H1 (cell line): Measurements from ENCODE around the gene DEAF1. TPM values are rescaled to one million over a fixed set of nuclear protein-coding genes. Genes with fewer than 3 reads are reported as not detected.

ENCODE experiments used
- CTCF ChIA-PET: fragments of 300-600 bp; sonication (Branson Sonifier 250); formaldehyde crosslinking; loops from one replicate; lab custom pipeline; 2021; ENCODE audit not compliant: partially characterized antibody; lab: Charles Lee
- POLR2A ChIA-PET: fragments of 300-600 bp; sonication (Branson Sonifier 250); formaldehyde crosslinking; loops from one replicate; lab custom pipeline; 2021; ENCODE audit warnings: inconsistent platforms; ENCODE audit not compliant: partially characterized antibody; lab: Charles Lee
- DNase-seq, 2 experiments: peaks; one replicate each; pipeline versions ENCODE4 v3.0.0 to v3.0.0-alpha.2; 2010 to 2022; ENCODE audit warnings: low spot score in 2 of 2, low read depth in 1 of 2, mixed read lengths in 1 of 2
- FAIRE-seq: peaks from 2 replicates; lab custom pipeline; 2011; peaks lifted over from hg19 to GRCh38; lab: Jason Lieb, UNC
- H2AFZ ChIP-seq: 2 replicates; pipeline ENCODE4 v1.8.1; 2012; ENCODE audit warnings: low read length, inconsistent platforms
- H2AK5ac ChIP-seq: 2 replicates; pipeline ENCODE4 v1.6.1; 2013; ENCODE audit warnings: low read depth, low read length
- H2BK120ac ChIP-seq: replicated peaks from 2 replicates; pipeline ENCODE3; 2013; ENCODE audit warnings: low read depth, low read length, inconsistent platforms
- H2BK12ac ChIP-seq: 2 replicates; pipeline ENCODE4 v1.6.1; 2013; ENCODE audit warnings: low read depth, low read length
- H2BK15ac ChIP-seq: 2 replicates; pipeline ENCODE4 v1.6.1; 2013; ENCODE audit warnings: low read length
- H2BK20ac ChIP-seq: 2 replicates; pipeline ENCODE4 v1.6.1; 2013; ENCODE audit warnings: low read length
- H2BK5ac ChIP-seq: 2 replicates; pipeline ENCODE4 v1.6.1; 2013; ENCODE audit warnings: low read depth, low read length
- H3K14ac ChIP-seq: 2 replicates; pipeline ENCODE4 v1.6.1; 2013; ENCODE audit warnings: inconsistent platforms; ENCODE audit not compliant: insufficient read length
- H3K18ac ChIP-seq: 2 replicates; pipeline ENCODE4 v1.6.1; 2013; ENCODE audit warnings: low read length; ENCODE audit errors: extremely low read depth
- H3K23ac ChIP-seq: 2 replicates; pipeline ENCODE4 v1.6.1; 2013; ENCODE audit warnings: inconsistent platforms; ENCODE audit not compliant: insufficient read length
- H3K23me2 ChIP-seq: 2 replicates; pipeline ENCODE4 v1.6.1; 2013; ENCODE audit warnings: low read depth, low read length
- H3K27ac ChIP-seq: 2 replicates; pipeline ENCODE4 v1.6.1; 2011; ENCODE audit warnings: low read depth, low read length, inconsistent platforms
- H3K27me3 ChIP-seq, 4 experiments: replicated peaks in 1 of 4; 1 replicate in 1 of 4; 2 replicates in 3 of 4; pipeline versions ENCODE4 v1.6.1 to v1.8.1; 2011 to 2013; ENCODE audit warnings: low read length in 3 of 4, mild to moderate bottlenecking in 3 of 4, inconsistent platforms in 2 of 4, mixed read lengths in 2 of 4, moderate library complexity in 1 of 4; ENCODE audit not compliant: control insufficient read depth in 3 of 4, insufficient read depth in 3 of 4; ENCODE audit errors: extremely low read depth in 1 of 4
- H3K36me3 ChIP-seq, 4 experiments: 2 replicates each; pipeline versions ENCODE4 v1.6.1 to v1.8.1; 2011 to 2013; ENCODE audit warnings: mild to moderate bottlenecking in 4 of 4, low read length in 3 of 4, moderate library complexity in 2 of 4, control low read depth in 1 of 4, inconsistent platforms in 1 of 4; ENCODE audit not compliant: insufficient read depth in 4 of 4, control insufficient read depth in 2 of 4
- H3K4ac ChIP-seq: replicated peaks from 2 replicates; pipeline ENCODE3; 2013; ENCODE audit warnings: low read length, low read depth, mixed read lengths, inconsistent platforms; ENCODE audit not compliant: insufficient read length
- H3K4me1 ChIP-seq, 4 experiments: replicated peaks in 1 of 4; 1 replicate in 1 of 4; 2 replicates in 3 of 4; pipeline versions ENCODE4 v1.6.1 to v1.8.1; 2011 to 2013; ENCODE audit warnings: low read length in 3 of 4, inconsistent platforms in 2 of 4, mixed read lengths in 1 of 4; ENCODE audit not compliant: insufficient read depth in 4 of 4, control insufficient read depth in 3 of 4
- H3K4me2 ChIP-seq, 2 experiments: 2 replicates each; pipeline versions ENCODE4 v1.6.1 to v1.8.1; 2011 to 2013; ENCODE audit warnings: low read depth in 2 of 2, low read length in 2 of 2, control low read depth in 1 of 2, inconsistent platforms in 1 of 2, mild to moderate bottlenecking in 1 of 2; ENCODE audit not compliant: insufficient read depth in 1 of 2
- H3K4me3 ChIP-seq, 4 experiments: fragments of 200-600, 300-600 bp in 1 of 4; sonication (generic), shearing (Covaris generic), sonication (Bioruptor Twin) in 1 of 4; 2 replicates each; pipeline versions ENCODE4 v1.5.1 to v1.8.1; 2011 to 2016; ENCODE audit warnings: low read length in 4 of 4, low read depth in 3 of 4, control low read depth in 2 of 4, inconsistent platforms in 2 of 4, mild to moderate bottlenecking in 2 of 4, mixed read lengths in 1 of 4, moderate library complexity in 1 of 4; ENCODE audit not compliant: insufficient read depth in 2 of 4; ENCODE audit errors: extremely low read depth in 1 of 4
- H3K56ac ChIP-seq: replicated peaks from 2 replicates; pipeline ENCODE3; 2013; ENCODE audit warnings: low read depth, mild to moderate bottlenecking, mixed read lengths, low read length, inconsistent platforms; ENCODE audit not compliant: insufficient read length
- H3K79me1 ChIP-seq: 2 replicates; pipeline ENCODE4 v1.6.1; 2013; ENCODE audit warnings: low read depth, low read length, control low read depth
- H3K79me2 ChIP-seq, 2 experiments: 2 replicates each; pipeline versions ENCODE4 v1.6.1 to v1.8.1; 2012 to 2013; ENCODE audit warnings: low read length in 2 of 2, mild to moderate bottlenecking in 2 of 2, inconsistent platforms in 1 of 2; ENCODE audit not compliant: insufficient read depth in 2 of 2, control insufficient read depth in 1 of 2
- H3K9ac ChIP-seq, 4 experiments: replicated peaks in 1 of 4; 1 replicate in 1 of 4; 2 replicates in 3 of 4; pipeline versions ENCODE4 v1.6.1 to v1.8.1; 2011 to 2013; ENCODE audit warnings: low read depth in 3 of 4, low read length in 3 of 4, control low read depth in 2 of 4, mild to moderate bottlenecking in 2 of 4, moderate library complexity in 2 of 4, inconsistent platforms in 1 of 4; ENCODE audit errors: extremely low read depth in 1 of 4
- H3K9me3 ChIP-seq, 2 experiments: 2 replicates each; pipeline versions ENCODE4 v1.6.1 to v1.8.1; 2012 to 2013; ENCODE audit warnings: mild to moderate bottlenecking in 2 of 2, moderate library complexity in 2 of 2, control low read depth in 1 of 2, inconsistent platforms in 1 of 2, low read depth in 1 of 2, low read length in 1 of 2, mixed read lengths in 1 of 2; ENCODE audit not compliant: insufficient read depth in 2 of 2
- H4K20me1 ChIP-seq, 2 experiments: replicated peaks in 1 of 2; 2 replicates each; pipeline versions ENCODE3 to v1.8.1; 2011 to 2013; ENCODE audit warnings: inconsistent platforms in 2 of 2, low read length in 2 of 2, mild to moderate bottlenecking in 1 of 2; ENCODE audit not compliant: insufficient read depth in 2 of 2, control insufficient read depth in 1 of 2
- H4K5ac ChIP-seq: 2 replicates; pipeline ENCODE4 v1.6.1; 2013; ENCODE audit warnings: low read length, low read depth, mixed read lengths, inconsistent platforms; ENCODE audit not compliant: insufficient read length
- H4K8ac ChIP-seq: 2 replicates; pipeline ENCODE4 v1.8.0; 2013; ENCODE audit warnings: mild to moderate bottlenecking, moderate library complexity, low read length, inconsistent platforms; ENCODE audit not compliant: insufficient read depth; ENCODE audit errors: extremely low read depth
- H4K91ac ChIP-seq: replicated peaks from 2 replicates; pipeline ENCODE3; 2013; ENCODE audit warnings: low read length, mixed read lengths, inconsistent platforms; ENCODE audit not compliant: insufficient read length
- ASH2L ChIP-seq: fragments of 200-600, 300-600 bp; sonication (generic); IDR thresholded peaks from one replicate; pipeline ENCODE4 v1.7.1; 2017; ENCODE audit warnings: low read length
- BCL11A ChIP-seq, 2 experiments: IDR thresholded peaks; one replicate each; pipeline ENCODE4 v1.6.1; 2011; ENCODE audit warnings: low read depth in 2 of 2, low read length in 2 of 2, mild to moderate bottlenecking in 2 of 2
- CREB1 ChIP-seq: IDR thresholded peaks from 2 replicates; pipeline ENCODE4 v1.6.1; 2012; ENCODE audit warnings: inconsistent platforms
- GTF2F1 ChIP-seq: IDR thresholded peaks from 2 replicates; pipeline ENCODE4 v1.6.1; 2012; ENCODE audit warnings: low read depth, low read length, improper control_type of control experiment, borderline replicate concordance
- KDM1A ChIP-seq: fragments of 200-600, 300-600 bp; sonication (generic); IDR thresholded peaks from 2 replicates; pipeline ENCODE4 v1.7.1; 2016; ENCODE audit warnings: mild to moderate bottlenecking, low read length, borderline replicate concordance
- KDM4A ChIP-seq: IDR thresholded peaks from one replicate; pipeline ENCODE4 v1.7.1; 2012; ENCODE audit warnings: low read depth, mild to moderate bottlenecking, moderate library complexity, low read length, inconsistent platforms; ENCODE audit not compliant: severe bottlenecking
- RAD21 ChIP-seq, 2 experiments: IDR thresholded peaks in 1 of 2; conservative IDR thresholded peaks in 1 of 2; 2 replicates each; pipeline ENCODE4 v1.6.1; 2011; ENCODE audit warnings: low read depth in 2 of 2, low read length in 2 of 2, improper control_type of control experiment in 1 of 2, inconsistent platforms in 1 of 2, mild to moderate bottlenecking in 1 of 2, moderate library complexity in 1 of 2
- RBBP5 ChIP-seq: IDR thresholded peaks from 2 replicates; pipeline ENCODE4 v1.7.1; 2012; ENCODE audit warnings: low read depth, mild to moderate bottlenecking, inconsistent platforms, low read length, moderate library complexity, borderline replicate concordance
- SRF ChIP-seq: IDR thresholded peaks from 2 replicates; pipeline ENCODE4 v1.6.1; 2011; ENCODE audit warnings: mild to moderate bottlenecking, low read depth, low read length, moderate library complexity
- SUZ12 ChIP-seq: fragments of 200-600 bp; sonication (generic); IDR thresholded peaks from 2 replicates; pipeline ENCODE4 v1.6.1; 2012; ENCODE audit warnings: mild to moderate bottlenecking, inconsistent platforms, low read length, moderate library complexity, mixed read lengths
- TAF1 ChIP-seq: IDR thresholded peaks from 2 replicates; pipeline ENCODE4 v1.6.1; 2011; ENCODE audit warnings: mild to moderate bottlenecking, low read depth, low read length
- TBP ChIP-seq: IDR thresholded peaks from 2 replicates; pipeline ENCODE4 v1.6.1; 2011; ENCODE audit warnings: low read depth, low read length, improper control_type of control experiment
- WGBS, 2 experiments: shearing (Covaris generic) in 1 of 2; methylation state at CpG; one replicate each; pipeline versions ENCODE4 v1.1.6 to v1.1.7; 2013 to 2015; ENCODE audit warnings: low lambda C conversion rate in 2 of 2, mixed read lengths in 2 of 2, inconsistent platforms in 1 of 2, low coverage in 1 of 2, missing lambda C conversion rate in 1 of 2; ENCODE audit not compliant: insufficient replicate concordance in 2 of 2, insufficient coverage in 1 of 2, insufficient read length in 1 of 2; ENCODE audit errors: extremely low coverage in 1 of 2, missing lambda C conversion rate in 1 of 2; 5-methylcytosine and 5-hydroxymethylcytosine counted together
- polyA plus RNA-seq, 7 experiments: library from polyadenylated mRNA; depleted of rRNA in 3 of 7; stranded (reverse) in 5 of 7; unstranded in 2 of 7; fragments of >200 nt in 5 of 7; fragments of 200-250 nt in 2 of 7; gene quantifications; 1 replicate in 5 of 7; 2 replicates in 1 of 7; 4 replicates in 1 of 7; pipeline versions ENCODE4 v1.2.1 to v1.2.3, GENCODE V29; 2011 to 2013; ENCODE audit warnings: missing spikeins in 2 of 7, mixed read lengths in 2 of 7
- total RNA-seq: library from RNA; stranded (reverse); fragmentation: NEBNext Ultra II Directional; extraction: Animal tissue kit (Norgen Biotek cat#: 25700); gene quantifications from 2 replicates; pipeline ENCODE4 v1.2.1, GENCODE V29; 2021
- TF ChIP-seq, protein P1 (sequence below): IDR thresholded peaks from 2 replicates; pipeline ENCODE4 v1.6.1; 2011; ENCODE audit warnings: low read depth, mild to moderate bottlenecking, low read length; ENCODE audit not compliant: insufficient read depth

Gene DEAF1
- total and polyA plus RNA-seq, 2 of the 8 experiments (the other 6 are each of a cell fraction or from before 2014, with no cell fraction given) = 47.3 to 58.4 TPM

DNA sequence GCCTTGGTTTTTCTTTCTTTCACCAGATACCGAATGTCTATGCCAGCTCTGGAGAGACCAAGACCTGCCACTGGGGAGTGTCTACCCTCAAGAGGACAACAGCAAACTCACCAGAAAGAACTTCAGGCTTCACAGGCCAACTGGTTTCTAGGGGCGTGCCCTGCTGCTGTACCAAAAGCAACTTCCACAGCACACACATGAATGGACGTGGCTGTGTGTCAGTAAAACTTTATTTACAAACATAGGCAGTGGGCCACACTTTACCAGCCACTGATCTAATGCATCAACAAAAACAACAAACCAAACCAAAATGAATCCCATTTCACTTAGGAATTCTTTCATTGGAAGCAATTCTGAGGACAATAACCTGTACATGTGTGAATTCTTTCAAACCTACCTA, 16.7 kb downstream of the DEAF1 start:
- H3K4ac ChIP-seq = no peak overlapping the region
- H4K91ac ChIP-seq = no peak overlapping the region
- H3K27me3 ChIP-seq = no peaks in the 10 kb centered on the region
- ChIA-PET CTCF (interaction anchor here (1.0 kb wide), 2 partner anchors 23 to 50 kb away, joined by 3 read pairs; no protein-coding TSS in a partner anchor), POLR2A (interaction anchor here (0.6 kb wide), 1 partner anchor 23 kb away, joined by 3 read pairs; no protein-coding TSS in a partner anchor)
- H3K27ac ChIP-seq = no peak overlapping the region
- H2BK20ac ChIP-seq = no peak overlapping the region
- no peak overlapping the region for H3K14ac ChIP-seq
- H3K36me3 ChIP-seq = peaks cover 6 to 36% (median 21%) of the 10 kb centered on the region in 4 experiments
- H2AFZ ChIP-seq = no peak overlapping the region
- H3K23ac ChIP-seq = no peak overlapping the region
- H2BK5ac ChIP-seq = no peak overlapping the region
- H4K5ac ChIP-seq = no peak overlapping the region
- WGBS, 2 experiments = 95% methylated on average over 3 of the region's 3 CpGs; no CpG with 5 or more reads in 1 of the 2 experiments
- H4K20me1 ChIP-seq = peaks cover 0 to 4% of the 10 kb centered on the region in 2 experiments
- no peaks in the 10 kb centered on the region; the same call in 1 of the 2 replicates for H3K79me1 ChIP-seq
- no peak overlapping the region for H2BK15ac ChIP-seq
- H4K8ac ChIP-seq = no peak overlapping the region
- H3K18ac ChIP-seq = no peak overlapping the region
- no peaks in the 10 kb centered on the region for H3K79me2 ChIP-seq
- no peak overlapping the region for H3K9ac ChIP-seq
- H3K4me2 ChIP-seq = no peak overlapping the region
- no peak overlapping the region for H3K4me3 ChIP-seq
- no peak overlapping the region for H3K56ac ChIP-seq
- H3K9me3 ChIP-seq = no peaks in the 10 kb centered on the region
- no peak overlapping the region for H2BK120ac ChIP-seq
- DNase-seq (no peak), FAIRE-seq (no peak)
- no peaks in the 10 kb centered on the region; a peak in 1 of 7 replicates for H3K4me1 ChIP-seq
- H3K23me2 ChIP-seq = no peaks in the 10 kb centered on the region
- H2AK5ac ChIP-seq = no peak overlapping the region
- no peak overlapping the region for H2BK12ac ChIP-seq
- TF ChIP-seq TAF1 (no peak), CREB1 (no peak), KDM4A (no peak), RBBP5 (no peak), TBP (no peak), SRF (no peak), BCL11A (IDR thresholded peaks at IDR 0.05; ENCODE audit: low read depth in 2 of 2, low read length in 2 of 2) (no peak), ASH2L (no peak), GTF2F1 (no peak), SUZ12 (no peak), KDM1A (no peak), RAD21 (IDR thresholded peaks at IDR 0.05 in 1 of 2, conservative IDR thresholded peaks at IDR 0.05 in 1 of 2; ENCODE audit: low read depth in 2 of 2, low read length in 2 of 2) (no peak)
- TF ChIP-seq, protein P1, sequence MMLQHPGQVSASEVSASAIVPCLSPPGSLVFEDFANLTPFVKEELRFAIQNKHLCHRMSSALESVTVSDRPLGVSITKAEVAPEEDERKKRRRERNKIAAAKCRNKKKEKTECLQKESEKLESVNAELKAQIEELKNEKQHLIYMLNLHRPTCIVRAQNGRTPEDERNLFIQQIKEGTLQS = no peak
